ENCODE results near the gene COL1A1.

GRCh38 chr17:50151041-50151936, 50.1 kb downstream of the COL1A1 start:
- TF ChIP-seq EZH2 (IDR thresholded peaks at IDR 0.05; ENCODE audit: insufficient read depth, poor library complexity, severe bottlenecking) (no peak), EZH2phosphoT487 (IDR thresholded peaks at IDR 0.05; ENCODE audit: insufficient read depth, low read depth) (no peak)
